ENCODE measurements around the gene PUM2.

- TF ChIP-seq GATA3 (IDR thresholded peaks at IDR 0.05; ENCODE audit: low read depth, low read length) (no peak), GATA2 (IDR thresholded peaks at IDR 0.05; ENCODE audit: low read depth, low read length) (no peak)
Observed at GRCh38 chr2:20314562-20315501, 35.8 kb downstream of the PUM2 start.
